Fibroblast of pulmonary artery (primary cell): ENCODE results near the gene HELQ.
"Not testable (repeated sequence)": the region's sequence is repeated elsewhere in the genome, so short reads cannot be mapped to it uniquely, and the experiment has no call there.

Experiments
- DNase-seq: peaks from one replicate; pipeline ENCODE4 v3.0.0-alpha.2; 2010; ENCODE audit warnings: low read depth
- H3K4me3 ChIP-seq: replicated peaks from 2 replicates; pipeline ENCODE4 v1.5.1; 2011; ENCODE audit warnings: low read depth, mild to moderate bottlenecking, control low read depth, low read length, moderate library complexity
- TF ChIP-seq, protein P1 (sequence below): IDR thresholded peaks from 2 replicates; pipeline ENCODE4 v1.5.1; 2011; ENCODE audit warnings: mild to moderate bottlenecking, control low read depth, low read length, inconsistent platforms; ENCODE audit errors: missing control alignments

HELQ gene

DNA sequence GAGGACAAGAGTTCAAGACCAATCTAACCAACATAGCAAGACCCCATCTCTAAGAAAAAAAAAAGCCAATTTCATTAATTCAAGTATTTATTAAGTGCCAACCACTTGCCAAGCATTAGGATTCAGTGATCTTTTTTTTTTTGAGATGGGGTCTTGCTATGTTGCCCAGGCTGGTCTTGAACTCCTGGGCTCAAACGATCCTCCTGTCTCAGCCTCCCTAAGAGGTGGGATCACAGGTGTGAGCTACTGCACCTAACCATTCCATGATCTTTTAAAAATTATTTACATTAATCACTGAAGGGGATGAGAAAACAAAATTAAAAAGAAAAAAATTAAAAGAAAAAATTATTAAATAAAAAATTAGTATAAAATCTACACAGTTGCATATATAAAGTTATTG lies 24.4 kb downstream of the HELQ start:
- TF ChIP-seq, protein P1, sequence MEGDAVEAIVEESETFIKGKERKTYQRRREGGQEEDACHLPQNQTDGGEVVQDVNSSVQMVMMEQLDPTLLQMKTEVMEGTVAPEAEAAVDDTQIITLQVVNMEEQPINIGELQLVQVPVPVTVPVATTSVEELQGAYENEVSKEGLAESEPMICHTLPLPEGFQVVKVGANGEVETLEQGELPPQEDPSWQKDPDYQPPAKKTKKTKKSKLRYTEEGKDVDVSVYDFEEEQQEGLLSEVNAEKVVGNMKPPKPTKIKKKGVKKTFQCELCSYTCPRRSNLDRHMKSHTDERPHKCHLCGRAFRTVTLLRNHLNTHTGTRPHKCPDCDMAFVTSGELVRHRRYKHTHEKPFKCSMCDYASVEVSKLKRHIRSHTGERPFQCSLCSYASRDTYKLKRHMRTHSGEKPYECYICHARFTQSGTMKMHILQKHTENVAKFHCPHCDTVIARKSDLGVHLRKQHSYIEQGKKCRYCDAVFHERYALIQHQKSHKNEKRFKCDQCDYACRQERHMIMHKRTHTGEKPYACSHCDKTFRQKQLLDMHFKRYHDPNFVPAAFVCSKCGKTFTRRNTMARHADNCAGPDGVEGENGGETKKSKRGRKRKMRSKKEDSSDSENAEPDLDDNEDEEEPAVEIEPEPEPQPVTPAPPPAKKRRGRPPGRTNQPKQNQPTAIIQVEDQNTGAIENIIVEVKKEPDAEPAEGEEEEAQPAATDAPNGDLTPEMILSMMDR: no peak
- H3K4me3 ChIP-seq: no peak overlapping the region
- no peak for DNase-seq

DNA sequence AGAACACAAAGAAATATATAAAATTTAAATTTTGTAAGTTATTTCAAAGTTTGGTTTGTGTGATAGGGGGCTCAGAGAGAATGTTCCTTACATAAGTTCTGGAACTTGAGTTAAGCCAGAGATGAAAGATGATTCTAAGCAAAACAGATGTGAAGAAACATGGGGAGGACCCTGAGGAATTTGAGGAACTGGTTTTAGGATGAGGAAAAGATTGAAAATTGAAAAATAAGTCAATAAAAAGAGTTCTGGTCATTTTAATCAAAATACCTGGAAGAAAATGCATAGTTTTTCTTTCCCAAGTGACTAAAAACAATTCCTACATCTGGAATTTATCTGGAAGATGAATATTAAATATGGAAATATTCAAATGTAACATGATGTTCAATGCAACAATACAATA lies 37.4 kb downstream of the HELQ start:
- TF ChIP-seq, protein P1: no peak
- no peak overlapping the region for H3K4me3 ChIP-seq
- no peak for DNase-seq

DNA sequence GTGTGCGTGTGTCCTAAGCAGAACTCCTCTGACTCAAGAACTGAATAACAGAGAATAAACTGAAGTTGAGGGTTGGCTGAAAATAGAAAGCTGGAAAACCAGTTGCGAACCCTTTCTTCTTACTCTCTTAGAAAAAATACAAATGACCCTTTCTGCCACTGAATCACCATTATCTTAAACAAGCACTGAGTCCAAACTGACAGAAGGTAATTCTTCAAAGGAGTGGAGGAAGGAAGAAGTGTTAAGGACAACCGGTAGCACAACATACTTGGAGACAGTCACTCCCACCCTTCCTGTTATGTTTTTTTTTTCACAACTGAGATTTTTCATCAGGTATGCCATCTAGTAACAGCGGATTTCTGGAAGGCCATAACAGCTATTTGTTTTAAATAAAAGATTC lies 38.1 kb downstream of the HELQ start:
- TF ChIP-seq, protein P1: no peak

DNA sequence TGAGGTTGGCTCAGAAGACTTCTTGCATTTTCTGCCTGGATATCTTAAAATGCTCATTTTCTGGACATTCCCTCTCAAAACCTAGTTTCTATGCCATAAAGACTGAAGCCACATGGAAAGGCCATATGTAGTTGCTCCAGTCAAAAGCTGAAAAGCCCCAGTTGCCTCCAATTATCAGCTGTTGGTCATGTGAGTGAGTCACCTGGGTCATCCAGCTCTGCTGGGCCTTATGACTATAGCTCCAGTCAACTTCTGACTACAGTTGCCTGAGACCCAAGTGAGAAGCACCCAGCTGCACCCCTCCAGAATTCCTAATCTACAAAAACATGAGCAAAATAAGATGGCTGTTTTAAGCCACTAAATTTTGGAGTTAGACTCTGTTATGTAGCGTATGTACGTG lies 41.9 kb downstream of the HELQ start:
- H3K4me3 ChIP-seq: no peak overlapping the region
- DNase-seq: no peak
- TF ChIP-seq, protein P1: no peak

More for the DNA sequence above, 38.1 kb downstream of the HELQ start:
- no peak overlapping the region for H3K4me3 ChIP-seq
- DNase-seq: no peak

DNA sequence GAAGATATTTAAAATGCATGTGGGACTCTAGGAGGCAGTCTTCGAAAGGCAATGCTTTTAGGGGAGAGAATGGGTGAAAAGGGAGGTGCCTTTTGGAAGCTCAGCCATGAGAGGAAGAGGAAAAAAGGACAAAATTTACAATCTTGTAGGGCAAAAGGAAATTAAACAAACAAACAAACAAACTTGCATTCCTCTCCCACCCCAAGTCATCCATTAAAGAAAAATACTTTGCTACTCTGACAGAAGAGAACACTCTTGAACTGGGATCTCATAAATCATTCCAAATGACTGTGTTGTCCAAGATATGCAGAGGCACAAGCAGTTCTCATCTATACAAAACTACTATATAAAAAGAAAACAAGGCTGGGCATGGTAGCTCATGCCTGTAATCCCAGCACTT lies 46.7 kb downstream of the HELQ start:
- TF ChIP-seq, protein P1: no peak
- H3K4me3 ChIP-seq: no peak overlapping the region
- DNase-seq: no peak

DNA sequence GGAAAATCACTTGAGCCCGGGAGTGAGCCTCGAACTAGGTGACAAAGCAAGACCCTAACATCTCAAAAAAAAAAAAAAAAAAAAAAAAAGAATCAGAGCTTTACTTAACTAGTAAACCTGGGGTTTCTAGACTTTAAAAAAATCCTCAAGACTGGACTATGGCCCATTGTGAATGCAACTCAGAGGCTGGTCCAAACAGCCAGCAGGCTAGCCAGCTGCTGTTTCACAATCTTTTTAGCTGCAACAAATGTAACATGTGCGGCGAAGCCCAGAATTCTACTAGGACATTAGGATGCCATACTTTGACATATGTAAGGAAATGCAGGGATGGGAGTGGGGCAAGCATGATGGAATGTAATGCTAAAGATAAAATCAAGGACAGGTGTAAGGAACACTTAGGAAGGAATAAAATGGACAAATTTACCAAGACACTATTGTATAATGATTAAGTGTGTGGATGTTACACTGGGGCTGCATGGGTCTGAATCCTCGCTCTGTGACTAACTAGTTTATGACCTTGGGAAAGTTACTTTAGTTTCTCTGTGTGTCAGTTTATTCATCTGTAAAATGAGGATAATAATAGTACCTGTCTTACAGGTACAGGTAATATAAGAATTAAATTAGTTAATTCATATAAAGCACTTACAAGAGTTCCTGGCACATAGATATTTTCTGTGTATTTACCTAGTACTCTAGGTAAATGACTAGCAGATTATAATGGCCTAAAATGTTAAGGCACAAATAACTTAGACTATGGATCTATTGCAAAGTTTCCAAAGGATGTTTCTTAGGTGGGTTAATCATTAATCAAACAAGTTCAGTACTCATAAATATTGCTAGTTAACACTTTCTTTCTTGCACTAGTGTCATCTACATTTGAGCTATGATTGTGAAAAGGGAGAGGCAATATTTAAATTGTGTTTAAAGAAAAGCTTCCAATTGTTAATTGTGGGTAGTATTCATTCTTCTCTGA lies 49.5 kb downstream of the HELQ start:
- no peak overlapping the region for H3K4me3 ChIP-seq
- TF ChIP-seq, protein P1: no peak
- DNase-seq: no peak

DNA sequence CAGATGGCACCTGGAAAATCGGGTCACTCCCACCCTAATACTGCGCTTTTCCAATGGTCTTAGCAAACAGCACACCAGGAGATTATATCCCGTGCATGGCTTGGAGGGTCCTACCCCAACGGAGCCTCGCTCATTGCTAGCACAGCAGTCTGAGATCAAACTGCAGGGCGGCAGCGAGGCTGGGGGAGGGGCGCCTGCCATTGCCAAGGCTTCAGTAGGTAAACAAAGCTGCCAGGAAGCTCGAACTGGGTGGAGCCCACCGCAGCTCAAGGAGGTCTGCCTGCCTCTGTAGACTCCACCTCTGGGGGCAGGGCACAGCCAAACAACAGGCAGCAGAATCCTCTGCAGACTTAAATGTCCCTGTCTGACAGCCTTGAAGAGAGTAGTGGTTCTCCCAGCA lies 57.5 kb downstream of the HELQ start:
- not testable (repeated sequence) for DNase-seq, H3K4me3 ChIP-seq
